ENCODE results near the gene FLT1.

The FLT1 gene

GRCh38 chr13:28406733-28407266, 88.1 kb downstream of the FLT1 start:
- no peak for DNase-seq (ENCODE audit: extremely low spot score)
- TF ChIP-seq ZNF384 (IDR thresholded peaks at IDR 0.05) (no peak), TARDBP (IDR thresholded peaks at IDR 0.05) (no peak), PKNOX1 (IDR thresholded peaks at IDR 0.05) (no peak), NFRKB (IDR thresholded peaks at IDR 0.05) (no peak), L3MBTL2 (conservative IDR thresholded peaks at IDR 0.05) (no peak), CTBP1 (IDR thresholded peaks at IDR 0.05; ENCODE audit: borderline replicate concordance) (no peak), FOXM1 (IDR thresholded peaks at IDR 0.05; ENCODE audit: borderline replicate concordance) (no peak), LEF1 (IDR thresholded peaks at IDR 0.05; ENCODE audit: borderline replicate concordance) (no peak), SP1 (IDR thresholded peaks at IDR 0.05) (no peak), SUZ12 (IDR thresholded peaks at IDR 0.05) (no peak), FOXA1 (IDR thresholded peaks at IDR 0.05) (no peak), ELF4 (IDR thresholded peaks at IDR 0.05) (no peak), HDGF (IDR thresholded peaks at IDR 0.05; ENCODE audit: borderline replicate concordance) (no peak), ARNT (IDR thresholded peaks at IDR 0.05) (no peak), BHLHE40 (IDR thresholded peaks at IDR 0.05; ENCODE audit: borderline replicate concordance) (no peak), FOXK2 (IDR thresholded peaks at IDR 0.05) (no peak)
- CTCF ChIA-PET = interaction anchor here (0.5 kb wide), 1 partner anchor 68 kb away, joined by 3 read pairs; no protein-coding TSS in a partner anchor
- POLR2A ChIA-PET = no interaction called here

- CTCF ChIA-PET = no interaction called here
- POLR2A ChIA-PET = no interaction called here
- DNase-seq (ENCODE audit: extremely low spot score) = no peak
- TF ChIP-seq ARNT (IDR thresholded peaks at IDR 0.05) (no peak), CTBP1 (IDR thresholded peaks at IDR 0.05; ENCODE audit: borderline replicate concordance) (no peak), BHLHE40 (IDR thresholded peaks at IDR 0.05; ENCODE audit: borderline replicate concordance) (no peak), TARDBP (IDR thresholded peaks at IDR 0.05) (no peak), PKNOX1 (IDR thresholded peaks at IDR 0.05) (no peak), FOXM1 (IDR thresholded peaks at IDR 0.05; ENCODE audit: borderline replicate concordance) (no peak), HDGF (IDR thresholded peaks at IDR 0.05; ENCODE audit: borderline replicate concordance) (no peak), FOXA1 (IDR thresholded peaks at IDR 0.05) (no peak), SP1 (IDR thresholded peaks at IDR 0.05) (no peak), L3MBTL2 (conservative IDR thresholded peaks at IDR 0.05) (no peak), LEF1 (IDR thresholded peaks at IDR 0.05; ENCODE audit: borderline replicate concordance) (no peak), NFRKB (IDR thresholded peaks at IDR 0.05) (no peak), ZNF384 (IDR thresholded peaks at IDR 0.05) (no peak), FOXK2 (IDR thresholded peaks at IDR 0.05) (no peak), ELF4 (IDR thresholded peaks at IDR 0.05) (no peak), SUZ12 (IDR thresholded peaks at IDR 0.05) (no peak)
Measured at GRCh38 chr13:28402057-28402381, 92.9 kb downstream of the FLT1 start.

GRCh38 chr13:28401303-28402056, 93.4 kb downstream of the FLT1 start:
- ChIA-PET POLR2A (no interaction called here), CTCF (no interaction called here)
- no peak for TF ChIP-seq FOXA1 (IDR thresholded peaks at IDR 0.05)
- no peak for TF ChIP-seq HDGF (IDR thresholded peaks at IDR 0.05; ENCODE audit: borderline replicate concordance)
- no peak for TF ChIP-seq PKNOX1 (IDR thresholded peaks at IDR 0.05)
- no peak for TF ChIP-seq SUZ12 (IDR thresholded peaks at IDR 0.05)
- TF ChIP-seq FOXK2 (IDR thresholded peaks at IDR 0.05) = no peak
- no peak for TF ChIP-seq TARDBP (IDR thresholded peaks at IDR 0.05)
- DNase-seq (ENCODE audit: extremely low spot score) = no peak

GRCh38 chr13:28396053-28396452, 98.9 kb downstream of the FLT1 start:
- ChIA-PET POLR2A (no interaction called here), CTCF (no interaction called here)
- no peak for TF ChIP-seq ARNT (IDR thresholded peaks at IDR 0.05)
- TF ChIP-seq ELF4 (IDR thresholded peaks at IDR 0.05) = no peak
- no peak for TF ChIP-seq FOXA1 (IDR thresholded peaks at IDR 0.05)
- TF ChIP-seq L3MBTL2 (conservative IDR thresholded peaks at IDR 0.05) = no peak
- TF ChIP-seq LEF1 (IDR thresholded peaks at IDR 0.05; ENCODE audit: borderline replicate concordance) = no peak
- no peak for TF ChIP-seq FOXM1 (IDR thresholded peaks at IDR 0.05; ENCODE audit: borderline replicate concordance)
- TF ChIP-seq CTBP1 (IDR thresholded peaks at IDR 0.05; ENCODE audit: borderline replicate concordance) = no peak
- no peak for TF ChIP-seq ZNF384 (IDR thresholded peaks at IDR 0.05)
- no peak for DNase-seq (ENCODE audit: extremely low spot score)

GRCh38 chr13:28394422-28394821, 100.5 kb downstream of the FLT1 start:
- no peak for DNase-seq (ENCODE audit: extremely low spot score)
- POLR2A ChIA-PET = no interaction called here
- TF ChIP-seq FOXK2 (IDR thresholded peaks at IDR 0.05) (no peak), FOXA1 (IDR thresholded peaks at IDR 0.05) (no peak), ZNF384 (IDR thresholded peaks at IDR 0.05) (no peak), SUZ12 (IDR thresholded peaks at IDR 0.05) (no peak), SP1 (IDR thresholded peaks at IDR 0.05) (no peak), HDGF (IDR thresholded peaks at IDR 0.05; ENCODE audit: borderline replicate concordance) (no peak), L3MBTL2 (conservative IDR thresholded peaks at IDR 0.05) (no peak), ARNT (IDR thresholded peaks at IDR 0.05) (no peak), CTBP1 (IDR thresholded peaks at IDR 0.05; ENCODE audit: borderline replicate concordance) (no peak), PKNOX1 (IDR thresholded peaks at IDR 0.05) (no peak), TARDBP (IDR thresholded peaks at IDR 0.05) (no peak), LEF1 (IDR thresholded peaks at IDR 0.05; ENCODE audit: borderline replicate concordance) (no peak), NFRKB (IDR thresholded peaks at IDR 0.05) (no peak), BHLHE40 (IDR thresholded peaks at IDR 0.05; ENCODE audit: borderline replicate concordance) (no peak), ELF4 (IDR thresholded peaks at IDR 0.05) (no peak)
- CTCF ChIA-PET = no interaction called here
